ENCODE data around the gene PRKCA. TPM values are rescaled to one million over a fixed set of nuclear protein-coding genes. Genes with fewer than 3 reads are reported as not detected.

The PRKCA gene
- total and polyA plus RNA-seq, 9 of the 15 experiments (the other 6 are each of a cell fraction or from before 2014, with no cell fraction given) = 3.2 to 33.0 (median 17.8) TPM

DNA sequence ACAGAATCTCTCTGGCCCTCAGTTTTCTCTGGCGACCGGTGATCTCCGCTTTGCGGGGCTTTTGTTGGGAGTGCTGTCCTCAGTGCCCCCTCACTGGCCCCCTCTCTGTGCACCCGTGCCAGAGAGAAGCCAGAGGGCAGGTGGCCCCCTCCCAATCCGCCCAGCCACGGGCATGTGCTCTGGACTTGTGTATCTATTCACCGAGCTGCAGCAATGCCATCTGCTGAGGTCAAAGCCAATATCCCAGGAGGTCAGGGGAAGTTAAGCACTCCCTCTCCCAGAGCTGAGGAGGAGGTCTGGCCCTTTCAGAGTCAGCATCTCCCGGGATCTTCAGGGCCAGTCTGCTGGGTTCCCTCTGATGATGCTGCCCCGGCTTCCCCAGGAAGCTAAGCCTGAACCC, 537.6 kb downstream of the PRKCA start:
- CTCF ChIA-PET (ENCODE audit: low intra/inter-chr PET ratio) = no interaction called here
- WGBS (ENCODE audit: insufficient coverage, low coverage, missing lambda C conversion rate) = 0% methylated on average over 10 of the region's 10 CpGs
- Histone ChIP-seq H3K9me1 (ENCODE audit: control insufficient read depth, insufficient read depth, low read length) (no peaks in the 10 kb centered on the region), H3K4me2 (ENCODE audit: insufficient read depth, low read length) (no peak overlapping the region), H4K20me1 (replicated peaks; ENCODE audit: control insufficient read depth, insufficient read depth, low read length) (peaks cover 19% of the 10 kb centered on the region), H3K27ac (ENCODE audit: extremely low read depth, low read depth, low read length) (no peak overlapping the region), H3K9ac (ENCODE audit: insufficient read depth in 1 of 2, low read depth in 2 of 2, low read length in 2 of 2) (no peak overlapping the region), H3K36me3 (ENCODE audit: control insufficient read depth, insufficient read depth, low read length) (no peaks in the 10 kb centered on the region), H3K9me3 (replicated peaks; ENCODE audit: control insufficient read depth, insufficient read depth, low read depth, low read length) (no peaks in the 10 kb centered on the region), H3K79me2 (ENCODE audit: control insufficient read depth, insufficient read depth, low read length) (no peaks in the 10 kb centered on the region), H3K4me3 (no peak overlapping the region), H3K27me3 (ENCODE audit: control insufficient read depth in 2 of 2, insufficient read depth in 2 of 2, low read length in 2 of 2) (peaks cover 17 to 53% of the 10 kb centered on the region in 2 experiments), H3K4me1 (replicated peaks in 1 of 2; ENCODE audit: control insufficient read depth in 2 of 2, insufficient read depth in 2 of 2, low read length in 2 of 2) (peaks cover 0 to 4% of the 10 kb centered on the region in 2 experiments; a peak in 2 of 5 replicates), H2AFZ (ENCODE audit: low read depth, low read length) (no peak overlapping the region)
- no peak for ATAC-seq
- no TSS peak for BruUV-seq (replicated peaks)
- intact Hi-C loops (cut with micrococcal nuclease) = no loop called here
- DNase-seq (ENCODE audit: extremely low read depth in 1 of 4, low spot score in 3 of 4) = no peak
- in situ Hi-C loops (cut with MboI) = no loop called here
- no peak for FAIRE-seq
- POLR2A ChIA-PET = interaction anchor here (0.7 to 1.3 kb wide), 2 partner anchors 39 to 859 kb away, joined by 3 to 5 read pairs; no protein-coding TSS in a partner anchor
- no peak for TF ChIP-seq ARID2 (IDR thresholded peaks at IDR 0.05)
- TF ChIP-seq, protein P1, sequence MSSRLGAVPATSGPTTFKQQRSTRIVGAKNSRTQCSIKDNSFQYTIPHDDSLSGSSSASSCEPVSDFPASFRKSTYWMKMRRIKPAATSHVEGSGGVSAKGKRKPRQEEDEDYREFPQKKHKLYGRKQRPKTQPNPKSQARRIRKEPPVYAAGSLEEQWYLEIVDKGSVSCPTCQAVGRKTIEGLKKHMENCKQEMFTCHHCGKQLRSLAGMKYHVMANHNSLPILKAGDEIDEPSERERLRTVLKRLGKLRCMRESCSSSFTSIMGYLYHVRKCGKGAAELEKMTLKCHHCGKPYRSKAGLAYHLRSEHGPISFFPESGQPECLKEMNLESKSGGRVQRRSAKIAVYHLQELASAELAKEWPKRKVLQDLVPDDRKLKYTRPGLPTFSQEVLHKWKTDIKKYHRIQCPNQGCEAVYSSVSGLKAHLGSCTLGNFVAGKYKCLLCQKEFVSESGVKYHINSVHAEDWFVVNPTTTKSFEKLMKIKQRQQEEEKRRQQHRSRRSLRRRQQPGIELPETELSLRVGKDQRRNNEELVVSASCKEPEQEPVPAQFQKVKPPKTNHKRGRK (tag; IDR thresholded peaks at IDR 0.05) = no peak
- TF ChIP-seq, protein P2, sequence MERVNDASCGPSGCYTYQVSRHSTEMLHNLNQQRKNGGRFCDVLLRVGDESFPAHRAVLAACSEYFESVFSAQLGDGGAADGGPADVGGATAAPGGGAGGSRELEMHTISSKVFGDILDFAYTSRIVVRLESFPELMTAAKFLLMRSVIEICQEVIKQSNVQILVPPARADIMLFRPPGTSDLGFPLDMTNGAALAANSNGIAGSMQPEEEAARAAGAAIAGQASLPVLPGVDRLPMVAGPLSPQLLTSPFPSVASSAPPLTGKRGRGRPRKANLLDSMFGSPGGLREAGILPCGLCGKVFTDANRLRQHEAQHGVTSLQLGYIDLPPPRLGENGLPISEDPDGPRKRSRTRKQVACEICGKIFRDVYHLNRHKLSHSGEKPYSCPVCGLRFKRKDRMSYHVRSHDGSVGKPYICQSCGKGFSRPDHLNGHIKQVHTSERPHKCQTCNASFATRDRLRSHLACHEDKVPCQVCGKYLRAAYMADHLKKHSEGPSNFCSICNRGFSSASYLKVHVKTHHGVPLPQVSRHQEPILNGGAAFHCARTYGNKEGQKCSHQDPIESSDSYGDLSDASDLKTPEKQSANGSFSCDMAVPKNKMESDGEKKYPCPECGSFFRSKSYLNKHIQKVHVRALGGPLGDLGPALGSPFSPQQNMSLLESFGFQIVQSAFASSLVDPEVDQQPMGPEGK (CRISPR knock-in tag; IDR thresholded peaks at IDR 0.05; ENCODE audit: borderline replicate concordance) = no peak
- TF ChIP-seq BRD4 (IDR thresholded peaks at IDR 0.05) = no peak
- TF ChIP-seq SRSF7 (optimal IDR thresholded peaks at IDR 0.05; ENCODE audit: low read depth, low read length) = no peak
- TF ChIP-seq, protein P3, sequence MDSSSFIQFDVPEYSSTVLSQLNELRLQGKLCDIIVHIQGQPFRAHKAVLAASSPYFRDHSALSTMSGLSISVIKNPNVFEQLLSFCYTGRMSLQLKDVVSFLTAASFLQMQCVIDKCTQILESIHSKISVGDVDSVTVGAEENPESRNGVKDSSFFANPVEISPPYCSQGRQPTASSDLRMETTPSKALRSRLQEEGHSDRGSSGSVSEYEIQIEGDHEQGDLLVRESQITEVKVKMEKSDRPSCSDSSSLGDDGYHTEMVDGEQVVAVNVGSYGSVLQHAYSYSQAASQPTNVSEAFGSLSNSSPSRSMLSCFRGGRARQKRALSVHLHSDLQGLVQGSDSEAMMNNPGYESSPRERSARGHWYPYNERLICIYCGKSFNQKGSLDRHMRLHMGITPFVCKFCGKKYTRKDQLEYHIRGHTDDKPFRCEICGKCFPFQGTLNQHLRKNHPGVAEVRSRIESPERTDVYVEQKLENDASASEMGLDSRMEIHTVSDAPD (CRISPR knock-in tag; IDR thresholded peaks at IDR 0.05) = no peak
- TF ChIP-seq ZSCAN29 (IDR thresholded peaks at IDR 0.05) = no peak
- TF ChIP-seq ZNF217 (CRISPR knock-in tag; IDR thresholded peaks at IDR 0.05) = no peak
- TF ChIP-seq MCM5 (IDR thresholded peaks at IDR 0.05; ENCODE audit: low read depth) = no peak
- no peak for TF ChIP-seq KAT8 (IDR thresholded peaks at IDR 0.05; ENCODE audit: low read depth)
- TF ChIP-seq, protein P4, sequence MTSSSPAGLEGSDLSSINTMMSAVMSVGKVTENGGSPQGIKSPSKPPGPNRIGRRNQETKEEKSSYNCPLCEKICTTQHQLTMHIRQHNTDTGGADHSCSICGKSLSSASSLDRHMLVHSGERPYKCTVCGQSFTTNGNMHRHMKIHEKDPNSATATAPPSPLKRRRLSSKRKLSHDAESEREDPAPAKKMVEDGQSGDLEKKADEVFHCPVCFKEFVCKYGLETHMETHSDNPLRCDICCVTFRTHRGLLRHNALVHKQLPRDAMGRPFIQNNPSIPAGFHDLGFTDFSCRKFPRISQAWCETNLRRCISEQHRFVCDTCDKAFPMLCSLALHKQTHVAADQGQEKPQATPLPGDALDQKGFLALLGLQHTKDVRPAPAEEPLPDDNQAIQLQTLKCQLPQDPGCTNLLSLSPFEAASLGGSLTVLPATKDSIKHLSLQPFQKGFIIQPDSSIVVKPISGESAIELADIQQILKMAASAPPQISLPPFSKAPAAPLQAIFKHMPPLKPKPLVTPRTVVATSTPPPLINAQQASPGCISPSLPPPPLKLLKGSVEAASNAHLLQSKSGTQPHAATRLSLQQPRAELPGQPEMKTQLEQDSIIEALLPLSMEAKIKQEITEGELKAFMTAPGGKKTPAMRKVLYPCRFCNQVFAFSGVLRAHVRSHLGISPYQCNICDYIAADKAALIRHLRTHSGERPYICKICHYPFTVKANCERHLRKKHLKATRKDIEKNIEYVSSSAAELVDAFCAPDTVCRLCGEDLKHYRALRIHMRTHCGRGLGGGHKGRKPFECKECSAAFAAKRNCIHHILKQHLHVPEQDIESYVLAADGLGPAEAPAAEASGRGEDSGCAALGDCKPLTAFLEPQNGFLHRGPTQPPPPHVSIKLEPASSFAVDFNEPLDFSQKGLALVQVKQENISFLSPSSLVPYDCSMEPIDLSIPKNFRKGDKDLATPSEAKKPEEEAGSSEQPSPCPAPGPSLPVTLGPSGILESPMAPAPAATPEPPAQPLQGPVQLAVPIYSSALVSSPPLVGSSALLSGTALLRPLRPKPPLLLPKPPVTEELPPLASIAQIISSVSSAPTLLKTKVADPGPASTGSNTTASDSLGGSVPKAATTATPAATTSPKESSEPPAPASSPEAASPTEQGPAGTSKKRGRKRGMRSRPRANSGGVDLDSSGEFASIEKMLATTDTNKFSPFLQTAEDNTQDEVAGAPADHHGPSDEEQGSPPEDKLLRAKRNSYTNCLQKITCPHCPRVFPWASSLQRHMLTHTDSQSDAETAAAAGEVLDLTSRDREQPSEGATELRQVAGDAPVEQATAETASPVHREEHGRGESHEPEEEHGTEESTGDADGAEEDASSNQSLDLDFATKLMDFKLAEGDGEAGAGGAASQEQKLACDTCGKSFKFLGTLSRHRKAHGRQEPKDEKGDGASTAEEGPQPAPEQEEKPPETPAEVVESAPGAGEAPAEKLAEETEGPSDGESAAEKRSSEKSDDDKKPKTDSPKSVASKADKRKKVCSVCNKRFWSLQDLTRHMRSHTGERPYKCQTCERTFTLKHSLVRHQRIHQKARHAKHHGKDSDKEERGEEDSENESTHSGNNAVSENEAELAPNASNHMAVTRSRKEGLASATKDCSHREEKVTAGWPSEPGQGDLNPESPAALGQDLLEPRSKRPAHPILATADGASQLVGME (CRISPR knock-in tag; IDR thresholded peaks at IDR 0.05) = no peak
- TF ChIP-seq TEAD1 (CRISPR knock-in tag; IDR thresholded peaks at IDR 0.05) = no peak

Measured in K562 (cell line).